Measurements from ENCODE around the gene CT45A2. TPM values are rescaled to one million over a fixed set of nuclear protein-coding genes. Genes with fewer than 3 reads are reported as not detected.
"Not testable (repeated sequence)": the region's sequence is repeated elsewhere in the genome, so short reads cannot be mapped to it uniquely, and the experiment has no call there.

The CT45A2 gene, protein sequence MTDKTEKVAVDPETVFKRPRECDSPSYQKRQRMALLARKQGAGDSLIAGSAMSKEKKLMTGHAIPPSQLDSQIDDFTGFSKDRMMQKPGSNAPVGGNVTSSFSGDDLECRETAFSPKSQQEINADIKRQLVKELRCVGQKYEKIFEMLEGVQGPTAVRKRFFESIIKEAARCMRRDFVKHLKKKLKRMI
- not detected for total RNA-seq

DNA sequence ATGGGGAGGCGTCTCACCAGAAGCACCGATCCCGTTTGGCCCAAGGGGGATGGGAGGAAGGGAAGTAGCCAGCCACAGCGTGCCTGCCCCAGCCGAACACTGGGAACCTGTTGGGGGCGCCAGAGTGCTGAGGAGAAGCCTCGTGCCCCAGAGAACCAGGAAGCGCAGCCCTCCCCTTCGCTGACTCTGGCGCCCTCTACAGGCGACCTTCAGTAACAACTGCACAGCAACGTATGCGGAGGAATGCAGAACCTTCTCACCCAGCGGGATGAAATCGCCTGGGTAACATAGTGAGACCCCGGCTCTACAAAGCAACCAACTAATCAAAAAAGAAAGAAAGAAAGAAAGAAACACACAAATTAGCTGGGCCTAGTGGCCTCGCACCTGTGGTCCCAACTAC lies at the start of gene CT45A2:
Gene CT45A2, minus strand, starts transcription at position 101 of the 400 bp plus-strand sequence. CDS start 3,747 bp downstream, outside the sequence.
- not testable (repeated sequence) for H3K36me3 Mint-ChIP-seq; H3K27ac Mint-ChIP-seq; H3K4me1 Mint-ChIP-seq (ENCODE audit: low read depth in 2 of 2); H3K27me3 Mint-ChIP-seq; H3K4me3 Mint-ChIP-seq; H3K9me3 Mint-ChIP-seq; DNase-seq (ENCODE audit: low spot score); ATAC-seq

GRCh38 chrX:135854438-135854837 lies 34.6 kb upstream of the CT45A2 start, which contains the start of gene CT45A8:
Gene CT45A8, minus strand, starts transcription at chrX:135854538. Its CDS starts 3,755 bp downstream, at chrX:135850783.
- not testable (repeated sequence) for H3K27me3 Mint-ChIP-seq; H3K9me3 Mint-ChIP-seq; H3K36me3 Mint-ChIP-seq; DNase-seq (ENCODE audit: low spot score); H3K27ac Mint-ChIP-seq; H3K4me1 Mint-ChIP-seq (ENCODE audit: low read depth in 2 of 2); ATAC-seq; H3K4me3 Mint-ChIP-seq

GRCh38 chrX:135837180-135837579 lies 17.4 kb upstream of the CT45A2 start, which contains the start of gene CT45A7:
Gene CT45A7, minus strand, starts transcription at chrX:135837280. Its CDS starts 3,747 bp downstream, at chrX:135833533.
- H3K4me3 Mint-ChIP-seq; H3K4me1 Mint-ChIP-seq (ENCODE audit: low read depth in 2 of 2); H3K36me3 Mint-ChIP-seq; DNase-seq (ENCODE audit: low spot score); H3K27me3 Mint-ChIP-seq; ATAC-seq; H3K27ac Mint-ChIP-seq; H3K9me3 Mint-ChIP-seq: not testable (repeated sequence)

GRCh38 chrX:135802687-135803086 lies 17.1 kb downstream of the CT45A2 start, which contains the start of gene CT45A6:
Gene CT45A6, minus strand, starts transcription at chrX:135802787. Its CDS starts 3,794 bp downstream, at chrX:135798993.
- not testable (repeated sequence) for H3K27me3 Mint-ChIP-seq; H3K27ac Mint-ChIP-seq; H3K4me3 Mint-ChIP-seq; H3K36me3 Mint-ChIP-seq; H3K9me3 Mint-ChIP-seq; H3K4me1 Mint-ChIP-seq (ENCODE audit: low read depth in 2 of 2); DNase-seq (ENCODE audit: low spot score); ATAC-seq

- H3K36me3 Mint-ChIP-seq; H3K27ac Mint-ChIP-seq; H3K4me1 Mint-ChIP-seq (ENCODE audit: low read depth in 2 of 2); ATAC-seq; H3K27me3 Mint-ChIP-seq; H3K4me3 Mint-ChIP-seq; DNase-seq (ENCODE audit: low spot score); H3K9me3 Mint-ChIP-seq: not testable (repeated sequence)
These were observed 34.4 kb downstream of the CT45A2 start, which contains the start of gene CT45A5 for GRCh38 chrX:135785403-135785802. Gene CT45A5, minus strand, starts transcription at chrX:135785503. Its CDS starts 3,774 bp downstream, at chrX:135781729.

DNA sequence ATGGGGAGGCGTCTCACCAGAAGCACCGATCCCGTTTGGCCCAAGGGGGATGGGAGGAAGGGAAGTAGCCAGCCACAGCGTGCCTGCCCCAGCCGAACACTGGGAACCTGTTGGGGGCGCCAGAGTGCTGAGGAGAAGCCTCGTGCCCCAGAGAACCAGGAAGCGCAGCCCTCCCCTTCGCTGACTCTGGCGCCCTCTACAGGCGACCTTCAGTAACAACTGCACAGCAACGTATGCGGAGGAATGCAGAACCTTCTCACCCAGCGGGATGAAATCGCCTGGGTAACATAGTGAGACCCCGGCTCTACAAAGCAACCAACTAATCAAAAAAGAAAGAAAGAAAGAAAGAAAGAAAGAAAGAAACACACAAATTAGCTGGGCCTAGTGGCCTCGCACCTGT lies 51.7 kb downstream of the CT45A2 start, which contains the start of gene CT45A3:
Gene CT45A3, minus strand, starts transcription at position 101 of the 400 bp plus-strand sequence. CDS start 3,747 bp downstream, outside the sequence.
- H3K27ac Mint-ChIP-seq; H3K9me3 Mint-ChIP-seq; ATAC-seq; H3K27me3 Mint-ChIP-seq; H3K4me1 Mint-ChIP-seq (ENCODE audit: low read depth in 2 of 2); H3K36me3 Mint-ChIP-seq; DNase-seq (ENCODE audit: low spot score); H3K4me3 Mint-ChIP-seq: not testable (repeated sequence)

Other genes starting within 250 kb of the CT45A2 start
- not detected for gene CT45A1, start 106.4 kb downstream of the CT45A2 start, total RNA-seq
- not detected for gene CT45A3, start 51.8 kb downstream of the CT45A2 start, total RNA-seq
- not detected for gene CT45A5, start 34.5 kb downstream of the CT45A2 start, total RNA-seq
- gene CT45A6, start 17.2 kb downstream of the CT45A2 start, total RNA-seq: not detected
- gene CT45A7, start 17.3 kb upstream of the CT45A2 start, total RNA-seq: not detected
- not detected for gene CT45A8, start 34.5 kb upstream of the CT45A2 start, total RNA-seq
- gene CT45A9, start 51.8 kb upstream of the CT45A2 start, total RNA-seq: not detected
- gene CT45A10, start 73.4 kb upstream of the CT45A2 start, total RNA-seq: not detected
- not detected for gene SAGE1, start 73.7 kb upstream of the CT45A2 start, total RNA-seq
- 10 to 100 TPM; 16.1 to 22.2 TPM for gene MMGT1, start 154.0 kb upstream of the CT45A2 start, total RNA-seq
- 10 to 100 TPM; 16.6 to 18.6 TPM for gene SLC9A6, start 165.4 kb upstream of the CT45A2 start, total RNA-seq

Data from natural killer cell treated with Interleukin-12 subunit alpha and Interleukin-12 subunit beta and Interleukin-15 and Interleukin-18, amount 100 ng/mL, for 72 hours (primary cell).